PC-3 (cell line): ENCODE results near the gene PFDN4. TPM values are rescaled to one million over a fixed set of nuclear protein-coding genes. Genes with fewer than 3 reads are reported as not detected.

Experiments
- ATAC-seq: fragments of 200-7000 bp; cut with Tn5 transposase; 2 replicates; pipeline ENCODE4 v1.9.1; 2020; ENCODE audit warnings: mild to moderate bottlenecking, moderate library complexity
- BruUV-seq: library from RNA; stranded (reverse); fragments of 400-500 nt; replicated peaks from 2 replicates; lab custom pipeline; 2021; lab: Mats Ljungman, UMichigan
- CTCF ChIA-PET: fragments of 300-600 bp; sonication (Branson Sonifier 250); formaldehyde crosslinking; loops from one replicate; lab custom pipeline; 2022; ENCODE audit warnings: antibody characterized with exemption; lab: Charles Lee
- POLR2A ChIA-PET: fragments of 300-600 bp; sonication (Branson Sonifier 250); formaldehyde crosslinking; loops from one replicate; lab custom pipeline; 2022; ENCODE audit warnings: antibody characterized with exemption; ENCODE audit not compliant: unreplicated experiment; lab: Charles Lee
- DNase-seq: peaks from one replicate; pipeline ENCODE4 v3.0.0-alpha.2; 2015
- H2AFZ ChIP-seq: fragments of 300-600 bp; sonication (generic); 2 replicates; pipeline ENCODE4 v1.6.0; 2016; ENCODE audit warnings: antibody characterized with exemption, low read length
- H3F3A ChIP-seq: fragments of 300-600 bp; sonication (generic); one replicate; pipeline ENCODE4 v1.6.0; 2017; ENCODE audit warnings: antibody characterized with exemption, low read length, control low read depth, mild to moderate bottlenecking; ENCODE audit not compliant: unreplicated experiment
- H3K27ac ChIP-seq: fragments of 300-600 bp; sonication (generic); 2 replicates; pipeline ENCODE4 v1.5.1; 2016; ENCODE audit warnings: mild to moderate bottlenecking, low read length
- H3K27me3 ChIP-seq: fragments of 300-600 bp; sonication (generic); 2 replicates; pipeline ENCODE4 v1.6.1; 2016; ENCODE audit warnings: low read length, mixed read lengths
- H3K36me3 ChIP-seq: fragments of 300-600 bp; sonication (generic); 2 replicates; pipeline ENCODE4 v1.6.1; 2016; ENCODE audit warnings: low read depth, mixed run types, low read length, mixed read lengths
- H3K4me1 ChIP-seq: fragments of 300-600 bp; sonication (generic); 2 replicates; pipeline ENCODE4 v1.5.1; 2016; ENCODE audit warnings: low read length; ENCODE audit not compliant: insufficient read depth
- H3K4me2 ChIP-seq: fragments of 300-600 bp; sonication (generic); 2 replicates; pipeline ENCODE4 v1.6.0; 2016; ENCODE audit warnings: low read length
- H3K4me3 ChIP-seq: fragments of 300-600 bp; sonication (generic); 2 replicates; pipeline ENCODE4 v1.5.1; 2016; ENCODE audit warnings: mild to moderate bottlenecking, low read length, mixed read lengths
- H3K79me2 ChIP-seq: fragments of 300-600 bp; sonication (generic); 2 replicates; pipeline ENCODE4 v1.6.1; 2017; ENCODE audit warnings: low read length, mixed read lengths
- H3K9ac ChIP-seq: fragments of 300-600 bp; sonication (generic); 2 replicates; pipeline ENCODE4 v1.6.0; 2016; ENCODE audit warnings: mild to moderate bottlenecking, low read length
- H3K9me2 ChIP-seq: fragments of 300-600 bp; sonication (generic); replicated peaks from 2 replicates; pipeline ENCODE4 v1.6.1; 2016; ENCODE audit warnings: mixed run types, low read length, mixed read lengths
- H3K9me3 ChIP-seq: fragments of 300-600 bp; sonication (generic); 2 replicates; pipeline ENCODE4 v1.6.1; 2016; ENCODE audit warnings: low read length, mixed read lengths
- H4K20me1 ChIP-seq: fragments of 300-600 bp; sonication (generic); 2 replicates; pipeline ENCODE4 v1.6.1; 2016; ENCODE audit warnings: low read length, mixed read lengths
- EZH2 ChIP-seq: fragments of 300-600 bp; sonication (generic); IDR thresholded peaks from one replicate; pipeline ENCODE4 v1.6.1; 2017; ENCODE audit warnings: antibody characterized with exemption, mild to moderate bottlenecking, low read length; ENCODE audit not compliant: unreplicated experiment
- EZH2phosphoT487 ChIP-seq: fragments of 300-600 bp; sonication (generic); IDR thresholded peaks from 2 replicates; pipeline ENCODE4 v1.6.1; 2018; ENCODE audit warnings: mild to moderate bottlenecking, antibody characterized with exemption, low read length, borderline replicate concordance
- intact Hi-C: fragments of 100-400 bp; cut with micrococcal nuclease; formaldehyde crosslinking; loops from 2 replicates; pipeline ENCODE4 v1.9.0; 2023
- total RNA-seq: library from RNA; depleted of rRNA; stranded (reverse); fragments of >200 nt; gene quantifications from 2 replicates; pipeline ENCODE4 v1.2.3, GENCODE V29; 2014
- TF ChIP-seq, protein P1 (sequence below): fragments of 300-600 bp; sonication (generic); conservative IDR thresholded peaks from 2 replicates; pipeline ENCODE4 v1.5.1; 2017; ENCODE audit warnings: antibody characterized with exemption, low read depth, mild to moderate bottlenecking, low read length

The PFDN4 gene
- total RNA-seq, 1 experiment from 2014 or later: 122 TPM

DNA sequence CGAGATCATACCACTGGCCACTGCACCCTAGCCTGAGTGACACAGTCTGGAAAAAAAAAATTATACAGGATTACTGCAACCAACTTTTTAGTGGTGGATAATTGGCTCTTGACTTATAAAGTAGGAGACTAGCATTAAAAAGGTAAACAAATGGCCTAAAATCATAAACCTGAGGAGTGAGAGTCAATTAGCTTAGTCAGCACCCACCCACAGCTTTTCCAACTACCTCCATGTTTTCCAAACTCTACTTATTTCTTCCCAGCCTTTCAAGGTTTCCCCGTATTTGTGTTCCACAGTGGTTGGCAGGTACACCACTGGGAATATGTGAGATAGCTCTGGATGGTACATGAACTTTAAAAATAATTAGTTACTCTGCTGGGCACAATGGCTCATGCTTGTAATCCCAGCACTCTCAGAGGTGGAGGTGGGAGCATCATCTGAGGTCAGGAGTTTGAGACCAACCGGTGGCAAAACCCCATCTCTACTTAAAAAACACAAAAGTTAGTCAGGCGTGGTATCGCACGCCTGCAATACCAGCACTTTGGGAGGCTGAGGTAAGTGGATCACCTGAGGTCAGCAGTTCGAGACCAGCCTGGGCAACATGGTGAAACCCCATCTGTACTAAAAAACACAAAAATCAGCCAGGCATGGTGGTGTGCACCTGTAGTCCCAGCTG is 40.8 kb upstream of the PFDN4 start:
- Histone ChIP-seq H3K4me3 (no peak overlapping the region), H4K20me1 (no peaks in the 10 kb centered on the region), H3K9me3 (no peaks in the 10 kb centered on the region), H3K36me3 (no peaks in the 10 kb centered on the region), H2AFZ (no peak overlapping the region; the same call in 1 of the 2 replicates), H3K4me2 (peak overlapping the region; percentile 82), H3F3A (no peaks in the 10 kb centered on the region), H3K27me3 (no peaks in the 10 kb centered on the region), H3K4me1 (peaks cover 49% of the 10 kb centered on the region), H3K9me2 (no peaks in the 10 kb centered on the region), H3K27ac (peak overlapping the region; percentile 85), H3K9ac (no peak overlapping the region), H3K79me2 (no peaks in the 10 kb centered on the region)
- TF ChIP-seq, protein P1, sequence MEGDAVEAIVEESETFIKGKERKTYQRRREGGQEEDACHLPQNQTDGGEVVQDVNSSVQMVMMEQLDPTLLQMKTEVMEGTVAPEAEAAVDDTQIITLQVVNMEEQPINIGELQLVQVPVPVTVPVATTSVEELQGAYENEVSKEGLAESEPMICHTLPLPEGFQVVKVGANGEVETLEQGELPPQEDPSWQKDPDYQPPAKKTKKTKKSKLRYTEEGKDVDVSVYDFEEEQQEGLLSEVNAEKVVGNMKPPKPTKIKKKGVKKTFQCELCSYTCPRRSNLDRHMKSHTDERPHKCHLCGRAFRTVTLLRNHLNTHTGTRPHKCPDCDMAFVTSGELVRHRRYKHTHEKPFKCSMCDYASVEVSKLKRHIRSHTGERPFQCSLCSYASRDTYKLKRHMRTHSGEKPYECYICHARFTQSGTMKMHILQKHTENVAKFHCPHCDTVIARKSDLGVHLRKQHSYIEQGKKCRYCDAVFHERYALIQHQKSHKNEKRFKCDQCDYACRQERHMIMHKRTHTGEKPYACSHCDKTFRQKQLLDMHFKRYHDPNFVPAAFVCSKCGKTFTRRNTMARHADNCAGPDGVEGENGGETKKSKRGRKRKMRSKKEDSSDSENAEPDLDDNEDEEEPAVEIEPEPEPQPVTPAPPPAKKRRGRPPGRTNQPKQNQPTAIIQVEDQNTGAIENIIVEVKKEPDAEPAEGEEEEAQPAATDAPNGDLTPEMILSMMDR: no peak
- no peak for TF ChIP-seq EZH2
- no peak for TF ChIP-seq EZH2phosphoT487
- intact Hi-C loops: loop anchor here (5.0 kb wide), 1 partner anchor 45 kb away; no protein-coding TSS in a partner anchor
- no TSS peak for BruUV-seq
- no peak for DNase-seq
- CTCF ChIA-PET: interaction anchor here (0.5 to 0.6 kb wide), 2 partner anchors 82 to 277 kb away, joined by 3 to 7 read pairs; no protein-coding TSS in a partner anchor
- POLR2A ChIA-PET: interaction anchor here (0.5 kb wide), 1 partner anchor 429 kb away, joined by 3 read pairs; no protein-coding TSS in a partner anchor
- no peak for ATAC-seq

- ChIA-PET POLR2A (interaction anchor here (0.5 kb wide), 1 partner anchor 430 kb away, joined by 3 read pairs; no protein-coding TSS in a partner anchor), CTCF (interaction anchor here (0.9 kb wide), 1 partner anchor 40 kb away, joined by 4 read pairs; the partner anchor contains the start of gene PFDN4)
- peak overlapping the region; percentile 55 for H3K4me3 ChIP-seq
- peaks cover 57% of the 10 kb centered on the region for H3K4me1 ChIP-seq
- ATAC-seq (peak; percentile 77), DNase-seq (peak; percentile 99)
- peak overlapping the region; percentile 82 for H3K4me2 ChIP-seq
- H3K27ac ChIP-seq: peak overlapping the region; percentile 85
- H3K79me2 ChIP-seq: no peaks in the 10 kb centered on the region
- no peaks in the 10 kb centered on the region for H3F3A ChIP-seq
- H4K20me1 ChIP-seq: no peaks in the 10 kb centered on the region
- H3K9me2 ChIP-seq: no peaks in the 10 kb centered on the region
- H3K9me3 ChIP-seq: no peaks in the 10 kb centered on the region
- intact Hi-C loops: loop anchor here (5.0 kb wide), 1 partner anchor 46 kb away; no protein-coding TSS in a partner anchor
- TF ChIP-seq EZH2 (no peak), EZH2phosphoT487 (no peak)
- TF ChIP-seq, protein P1: no peak
- H3K27me3 ChIP-seq: no peaks in the 10 kb centered on the region
- H2AFZ ChIP-seq: peak overlapping the region; percentile 71
- peak overlapping the region; percentile 27 for H3K9ac ChIP-seq
- H3K36me3 ChIP-seq: no peaks in the 10 kb centered on the region
- BruUV-seq: no TSS peak
These were observed 39.7 kb upstream of the PFDN4 start for GRCh38 chr20:54167909-54168872.
